Smooth muscle cell (in vitro differentiated cells): ENCODE data around the gene VPS37B. TPM values are rescaled to one million over a fixed set of nuclear protein-coding genes. Genes with fewer than 3 reads are reported as not detected.

Experiments
- DNase-seq: peaks from one replicate; lab custom pipeline; 2025; ENCODE audit not compliant: unreplicated experiment; lab: John Stamatoyannopoulos, UW
- H2AFZ ChIP-seq: fragments of 200-600 bp; sonication (generic); 2 replicates; pipeline ENCODE4 v1.6.0; 2016; ENCODE audit warnings: antibody characterized with exemption, low read depth, mild to moderate bottlenecking
- H3F3A ChIP-seq: fragments of 200-600 bp; sonication (generic); 2 replicates; pipeline ENCODE4 v1.6.0; 2017; ENCODE audit warnings: antibody characterized with exemption, low read depth
- H3K27ac ChIP-seq: fragments of 200-600 bp; sonication (generic); 2 replicates; pipeline ENCODE4 v1.5.1; 2016; ENCODE audit warnings: low read depth, mild to moderate bottlenecking
- H3K27me3 ChIP-seq: fragments of 200-600 bp; sonication (generic); 2 replicates; pipeline ENCODE4 v1.6.1; 2016; ENCODE audit warnings: low read depth, mild to moderate bottlenecking
- H3K36me3 ChIP-seq: fragments of 200-600 bp; sonication (generic); 2 replicates; pipeline ENCODE4 v1.5.1; 2016; ENCODE audit warnings: low read depth
- H3K4me1 ChIP-seq: fragments of 200-600 bp; sonication (generic); 2 replicates; pipeline ENCODE4 v1.5.1; 2016; ENCODE audit warnings: low read depth
- H3K4me2 ChIP-seq: fragments of 200-600 bp; sonication (generic); 2 replicates; pipeline ENCODE4 v1.6.0; 2016; ENCODE audit warnings: mild to moderate bottlenecking
- H3K4me3 ChIP-seq: fragments of 200-600 bp; sonication (generic); 2 replicates; pipeline ENCODE4 v1.5.1; 2016; ENCODE audit warnings: mild to moderate bottlenecking
- H3K79me2 ChIP-seq: fragments of 200-600 bp; sonication (generic); 2 replicates; pipeline ENCODE4 v1.6.0; 2016; ENCODE audit warnings: low read depth, mild to moderate bottlenecking
- H3K9ac ChIP-seq: fragments of 200-600 bp; sonication (generic); 2 replicates; pipeline ENCODE4 v1.6.0; 2016; ENCODE audit warnings: low read depth
- H3K9me3 ChIP-seq: fragments of 200-600 bp; sonication (generic); replicated peaks from 2 replicates; pipeline ENCODE4 v1.5.1; 2016; ENCODE audit warnings: low read depth
- H4K20me1 ChIP-seq: fragments of 200-600 bp; sonication (generic); 2 replicates; pipeline ENCODE4 v1.6.0; 2016; ENCODE audit warnings: low read depth
- WGBS: methylation state at CpG from one replicate; pipeline ENCODE4 v1.1.7; 2016; ENCODE audit warnings: low lambda C conversion rate; 5-methylcytosine and 5-hydroxymethylcytosine counted together
- polyA plus RNA-seq: library from polyadenylated mRNA; unstranded; fragments of >200 nt; fragmentation: Nextera tagmentation; extraction: Ambion mirVana; gene quantifications from 2 replicates; pipeline ENCODE4 v1.2.1, GENCODE V29; 2016
- total RNA-seq: library from RNA; depleted of rRNA; stranded (reverse); fragments of >200 nt; gene quantifications from 2 replicates; pipeline ENCODE4 v1.2.3, GENCODE V29; 2014
- TF ChIP-seq, protein P1 (sequence below): fragments of 200-600 bp; sonication (generic); IDR thresholded peaks from 2 replicates; pipeline ENCODE4 v1.5.1; 2017; ENCODE audit warnings: borderline replicate concordance, mild to moderate bottlenecking, antibody characterized with exemption; ENCODE audit not compliant: insufficient read depth, poor library complexity, severe bottlenecking

VPS37B gene
- total and polyA plus RNA-seq, 2 experiments from 2014 or later = 20.4 to 25.3 TPM

DNA sequence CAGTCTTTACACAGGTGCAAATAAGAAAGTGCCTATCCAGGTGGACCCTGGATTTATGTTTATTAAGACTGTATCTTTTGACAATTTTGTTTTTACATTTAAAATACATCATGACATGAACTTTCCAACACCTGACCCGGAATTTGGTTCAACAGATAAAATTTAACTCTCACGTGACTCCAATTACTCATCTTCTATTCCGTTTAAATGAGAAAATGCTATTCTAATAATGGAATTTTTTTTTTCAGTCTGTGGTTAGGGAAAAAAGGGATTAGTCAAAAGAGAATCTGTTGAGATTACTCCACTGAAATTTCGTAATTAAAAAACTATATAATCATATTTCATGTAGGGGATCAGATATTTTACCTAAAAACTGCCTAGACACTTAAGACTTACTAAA lies 11.1 kb downstream of the VPS37B start:
- peaks cover 41% of the 10 kb centered on the region for H3K4me1 ChIP-seq
- H4K20me1 ChIP-seq = peaks cover 98% of the 10 kb centered on the region
- H3K4me3 ChIP-seq = no peak overlapping the region
- no peaks in the 10 kb centered on the region for H3K27me3 ChIP-seq
- H3K27ac ChIP-seq = peak overlapping the region; percentile 43
- no peak overlapping the region for H2AFZ ChIP-seq
- H3K79me2 ChIP-seq = peaks cover 81% of the 10 kb centered on the region
- H3K36me3 ChIP-seq = no peaks in the 10 kb centered on the region
- no peak overlapping the region for H3K4me2 ChIP-seq
- WGBS = 78% methylated on average over 4 of the region's 4 CpGs
- H3F3A ChIP-seq = peaks cover 27% of the 10 kb centered on the region
- H3K9me3 ChIP-seq = no peaks in the 10 kb centered on the region
- TF ChIP-seq, protein P1, sequence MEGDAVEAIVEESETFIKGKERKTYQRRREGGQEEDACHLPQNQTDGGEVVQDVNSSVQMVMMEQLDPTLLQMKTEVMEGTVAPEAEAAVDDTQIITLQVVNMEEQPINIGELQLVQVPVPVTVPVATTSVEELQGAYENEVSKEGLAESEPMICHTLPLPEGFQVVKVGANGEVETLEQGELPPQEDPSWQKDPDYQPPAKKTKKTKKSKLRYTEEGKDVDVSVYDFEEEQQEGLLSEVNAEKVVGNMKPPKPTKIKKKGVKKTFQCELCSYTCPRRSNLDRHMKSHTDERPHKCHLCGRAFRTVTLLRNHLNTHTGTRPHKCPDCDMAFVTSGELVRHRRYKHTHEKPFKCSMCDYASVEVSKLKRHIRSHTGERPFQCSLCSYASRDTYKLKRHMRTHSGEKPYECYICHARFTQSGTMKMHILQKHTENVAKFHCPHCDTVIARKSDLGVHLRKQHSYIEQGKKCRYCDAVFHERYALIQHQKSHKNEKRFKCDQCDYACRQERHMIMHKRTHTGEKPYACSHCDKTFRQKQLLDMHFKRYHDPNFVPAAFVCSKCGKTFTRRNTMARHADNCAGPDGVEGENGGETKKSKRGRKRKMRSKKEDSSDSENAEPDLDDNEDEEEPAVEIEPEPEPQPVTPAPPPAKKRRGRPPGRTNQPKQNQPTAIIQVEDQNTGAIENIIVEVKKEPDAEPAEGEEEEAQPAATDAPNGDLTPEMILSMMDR = no peak
- no peak for DNase-seq
- H3K9ac ChIP-seq = no peak overlapping the region

DNA sequence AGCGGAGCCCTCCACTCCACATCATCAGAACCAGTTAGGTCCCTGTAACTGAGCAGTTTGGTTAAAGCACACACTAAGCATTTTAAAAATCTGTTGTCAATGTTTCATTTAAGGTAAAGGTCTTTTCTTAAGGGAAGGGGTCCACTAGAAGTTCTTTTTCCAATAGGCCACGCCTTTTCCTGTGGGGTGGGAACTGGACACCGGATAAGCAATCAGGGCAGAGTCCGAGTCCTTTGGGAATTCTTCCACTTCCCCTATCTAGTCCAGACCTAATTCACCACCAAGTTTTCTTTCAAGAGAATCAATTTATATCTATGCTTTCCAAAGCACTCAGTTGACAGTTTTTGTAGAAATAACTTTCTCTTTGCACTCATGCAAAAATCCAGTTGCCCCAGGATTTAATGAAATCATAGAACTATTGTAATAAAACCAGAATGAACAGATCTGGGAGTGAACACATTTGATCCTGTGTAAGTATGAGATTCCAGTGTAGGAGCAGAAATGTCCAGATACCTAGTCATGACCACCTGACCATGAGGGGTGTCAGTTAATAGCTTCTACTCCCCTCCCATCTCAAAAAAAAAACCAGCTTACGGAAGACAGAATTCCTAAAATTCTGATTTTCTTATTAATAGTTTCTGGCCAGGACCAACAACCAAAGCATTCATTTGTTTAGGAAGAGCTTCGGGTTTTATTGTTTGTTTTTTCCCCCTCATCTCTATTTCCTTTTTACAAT lies 11.7 kb downstream of the VPS37B start:
- peaks cover 41% of the 10 kb centered on the region for H3K4me1 ChIP-seq
- no peak overlapping the region for H3K27ac ChIP-seq
- no peak overlapping the region for H3K9ac ChIP-seq
- H3F3A ChIP-seq = peaks cover 23% of the 10 kb centered on the region
- H3K79me2 ChIP-seq = peaks cover 81% of the 10 kb centered on the region
- H2AFZ ChIP-seq = no peak overlapping the region
- no peaks in the 10 kb centered on the region for H3K27me3 ChIP-seq
- no peak for DNase-seq
- TF ChIP-seq, protein P1 = no peak
- no peaks in the 10 kb centered on the region for H3K9me3 ChIP-seq
- H3K4me3 ChIP-seq = no peak overlapping the region
- H3K36me3 ChIP-seq = no peaks in the 10 kb centered on the region
- no peak overlapping the region for H3K4me2 ChIP-seq
- WGBS = 89% methylated on average over 6 of the region's 6 CpGs
- peaks cover 98% of the 10 kb centered on the region for H4K20me1 ChIP-seq

DNA sequence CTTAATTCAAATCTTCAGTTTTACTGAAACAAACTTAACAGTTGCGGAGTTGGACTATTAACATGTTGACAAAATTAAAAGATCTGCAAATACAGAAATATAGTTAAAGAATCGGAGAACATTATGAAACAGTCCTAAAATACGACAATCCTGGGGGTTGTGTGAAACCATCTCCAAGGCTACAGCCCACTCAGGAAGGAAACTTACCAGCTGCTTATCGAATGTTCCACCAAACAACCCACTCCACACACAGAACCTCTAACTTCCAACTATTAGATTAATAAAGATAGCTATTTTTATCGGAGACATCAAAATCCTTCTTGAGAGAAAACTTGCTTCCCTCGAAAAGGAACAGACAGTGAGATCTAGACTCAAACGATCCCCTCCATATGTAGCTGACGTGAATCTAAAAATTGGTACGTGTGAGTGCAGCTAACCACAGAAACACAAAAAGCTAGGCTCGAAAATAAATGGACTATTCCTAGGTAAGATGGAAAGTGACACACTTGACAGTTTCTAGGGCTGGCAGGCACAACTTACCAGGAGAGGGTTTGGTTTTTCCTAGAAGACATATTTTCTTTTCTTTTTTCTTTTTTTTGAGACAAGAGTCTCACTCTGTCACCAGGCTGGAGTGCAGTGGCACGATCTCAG lies 12.9 kb downstream of the VPS37B start:
- H4K20me1 ChIP-seq = peaks cover 98% of the 10 kb centered on the region
- H3K4me1 ChIP-seq = peaks cover 33% of the 10 kb centered on the region
- no peak overlapping the region for H2AFZ ChIP-seq
- H3K9me3 ChIP-seq = no peaks in the 10 kb centered on the region
- no peak overlapping the region for H3K4me2 ChIP-seq
- TF ChIP-seq, protein P1 = no peak
- no peak overlapping the region for H3K9ac ChIP-seq
- no peaks in the 10 kb centered on the region for H3K36me3 ChIP-seq
- 96% methylated on average over 11 of the region's 11 CpGs for WGBS
- peaks cover 20% of the 10 kb centered on the region for H3F3A ChIP-seq
- peaks cover 81% of the 10 kb centered on the region for H3K79me2 ChIP-seq
- no peak overlapping the region for H3K27ac ChIP-seq
- H3K4me3 ChIP-seq = no peak overlapping the region
- DNase-seq = no peak
- H3K27me3 ChIP-seq = no peaks in the 10 kb centered on the region

DNA sequence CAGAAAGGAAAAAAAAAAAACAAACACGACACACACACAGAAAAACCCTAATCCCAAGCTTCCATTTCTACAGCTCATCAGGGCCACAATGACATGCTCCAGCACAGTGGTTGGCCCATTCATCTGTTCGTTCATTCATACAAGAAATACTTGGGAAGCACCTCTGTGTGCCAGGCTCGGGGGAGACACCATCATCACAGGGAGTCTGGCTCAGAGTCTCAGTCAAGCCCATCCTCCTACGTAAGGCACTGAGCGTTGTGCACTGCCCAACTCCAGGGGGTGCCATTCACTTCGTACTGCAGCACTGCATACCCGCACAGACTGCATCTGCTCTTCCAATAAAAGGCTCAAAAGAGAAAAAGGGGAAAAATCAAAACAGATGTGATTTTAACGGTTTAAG lies 15.3 kb downstream of the VPS37B start:
- no peak for DNase-seq
- no peaks in the 10 kb centered on the region for H3K36me3 ChIP-seq
- H3K4me2 ChIP-seq = peak overlapping the region; percentile 64
- H3K4me3 ChIP-seq = no peak overlapping the region
- TF ChIP-seq, protein P1 = peak; percentile 38
- 32% methylated on average over 8 of the region's 8 CpGs for WGBS
- peak overlapping the region; percentile 63 for H3K27ac ChIP-seq
- peaks cover 11% of the 10 kb centered on the region for H3F3A ChIP-seq
- peaks cover 91% of the 10 kb centered on the region for H3K79me2 ChIP-seq
- H3K4me1 ChIP-seq = peaks cover 15% of the 10 kb centered on the region
- H4K20me1 ChIP-seq = peaks cover 98% of the 10 kb centered on the region
- H3K27me3 ChIP-seq = no peaks in the 10 kb centered on the region
- no peaks in the 10 kb centered on the region for H3K9me3 ChIP-seq
- H3K9ac ChIP-seq = peak overlapping the region; percentile 31
- H2AFZ ChIP-seq = no peak overlapping the region
